ENCODE results near the gene PNRC2.
"Not testable (repeated sequence)": the region's sequence is repeated elsewhere in the genome, so short reads cannot be mapped to it uniquely, and the experiment has no call there.

GRCh38 chr1:24008574-24009184, 49.1 kb downstream of the PNRC2 start:
- not testable (repeated sequence) for TF ChIP-seq POLR2A (IDR thresholded peaks at IDR 0.05)
- TF ChIP-seq, protein P1, sequence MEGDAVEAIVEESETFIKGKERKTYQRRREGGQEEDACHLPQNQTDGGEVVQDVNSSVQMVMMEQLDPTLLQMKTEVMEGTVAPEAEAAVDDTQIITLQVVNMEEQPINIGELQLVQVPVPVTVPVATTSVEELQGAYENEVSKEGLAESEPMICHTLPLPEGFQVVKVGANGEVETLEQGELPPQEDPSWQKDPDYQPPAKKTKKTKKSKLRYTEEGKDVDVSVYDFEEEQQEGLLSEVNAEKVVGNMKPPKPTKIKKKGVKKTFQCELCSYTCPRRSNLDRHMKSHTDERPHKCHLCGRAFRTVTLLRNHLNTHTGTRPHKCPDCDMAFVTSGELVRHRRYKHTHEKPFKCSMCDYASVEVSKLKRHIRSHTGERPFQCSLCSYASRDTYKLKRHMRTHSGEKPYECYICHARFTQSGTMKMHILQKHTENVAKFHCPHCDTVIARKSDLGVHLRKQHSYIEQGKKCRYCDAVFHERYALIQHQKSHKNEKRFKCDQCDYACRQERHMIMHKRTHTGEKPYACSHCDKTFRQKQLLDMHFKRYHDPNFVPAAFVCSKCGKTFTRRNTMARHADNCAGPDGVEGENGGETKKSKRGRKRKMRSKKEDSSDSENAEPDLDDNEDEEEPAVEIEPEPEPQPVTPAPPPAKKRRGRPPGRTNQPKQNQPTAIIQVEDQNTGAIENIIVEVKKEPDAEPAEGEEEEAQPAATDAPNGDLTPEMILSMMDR (IDR thresholded peaks at IDR 0.05), result not testable (repeated sequence)
